Measurements from ENCODE around the gene LRRC56. TPM values are rescaled to one million over a fixed set of nuclear protein-coding genes. Genes with fewer than 3 reads are reported as not detected.
A peak's percentile ranks its signal among the peaks of the same experiment; 100 is the strongest.

LRRC56 gene
- polyA plus RNA-seq, 2 of the 4 experiments (the other 2 are of a cell fraction) = 0.32 to 1.0 TPM

- peak; percentile 74 to 94 for ATAC-seq
- 25% methylated on average over 16 of the region's 97 CpGs for WGBS (ENCODE audit: missing lambda C conversion rate)
- FAIRE-seq = no peak
- H3K27ac ChIP-seq = peak within 1 kb of the TSS; percentile 95 to 98
- POLR2A ChIA-PET = interaction anchor here (0.8 to 1.2 kb wide), 5 partner anchors 9 to 329 kb away, joined by 3 to 4 read pairs (median 4); partner anchors contain the start of genes BET1L, PHRF1 and RIC8A
- H3K4me3 ChIP-seq = peak within 1 kb of the TSS; percentile 89
- CTCF ChIA-PET = interaction anchor here (0.7 to 5.8 kb wide), 5 partner anchors 9 to 20 kb away, joined by 3 to 40 read pairs (median 5); no protein-coding TSS in a partner anchor
- peaks cover 12% of the 10 kb centered on the region for H3K4me1 ChIP-seq
- no peaks in the 10 kb centered on the region for H3K9me3 ChIP-seq
- peak within 1 kb of the TSS; percentile 97 for H3K4me2 ChIP-seq
- peak; percentile 95 to 99 for DNase-seq (ENCODE audit: low read depth in 1 of 2, low spot score in 1 of 2)
- TF ChIP-seq EHF (CRISPR knock-in tag; IDR thresholded peaks at IDR 0.05) = no peak
- TF ChIP-seq POLR2AphosphoS2 (conservative IDR thresholded peaks at IDR 0.05; ENCODE audit: low read length) = no peak
- no peak for TF ChIP-seq HOXA7 (CRISPR knock-in tag; IDR thresholded peaks at IDR 0.05)
- TF ChIP-seq, protein P1, sequence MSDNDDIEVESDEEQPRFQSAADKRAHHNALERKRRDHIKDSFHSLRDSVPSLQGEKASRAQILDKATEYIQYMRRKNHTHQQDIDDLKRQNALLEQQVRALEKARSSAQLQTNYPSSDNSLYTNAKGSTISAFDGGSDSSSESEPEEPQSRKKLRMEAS (IDR thresholded peaks at IDR 0.05) = 0 out of 2 replicates have a peak, but pooled peaks have one; percentile 24
- TF ChIP-seq POLR2A (IDR thresholded peaks at IDR 0.05; ENCODE audit: low read length) = peak; percentile 79
- peak; percentile 79 for TF ChIP-seq PHF8 (IDR thresholded peaks at IDR 0.05; ENCODE audit: borderline replicate concordance, low read depth)
- TF ChIP-seq FOSB (CRISPR knock-in tag; IDR thresholded peaks at IDR 0.05) = no peak
- no peak for TF ChIP-seq ZSCAN20 (CRISPR knock-in tag; IDR thresholded peaks at IDR 0.05)
- peak; percentile 98 for TF ChIP-seq PBX3 (IDR thresholded peaks at IDR 0.05)
- no peak for TF ChIP-seq ATOH8 (CRISPR knock-in tag; IDR thresholded peaks at IDR 0.05; ENCODE audit: low read depth)
- TF ChIP-seq RNF2 (IDR thresholded peaks at IDR 0.05; ENCODE audit: borderline replicate concordance, low read depth) = 0 out of 2 replicates have a peak, but pooled peaks have one; percentile 36
- TF ChIP-seq JUN (IDR thresholded peaks at IDR 0.05) = peak in 1 of 2 experiments; percentile 85; a peak in 2 of 5 replicates
- TF ChIP-seq CBX2 (IDR thresholded peaks at IDR 0.05; ENCODE audit: borderline replicate concordance, low read depth) = no peak
- peak; percentile 86; the same call in 2 of the 3 replicates for TF ChIP-seq BCL3 (IDR thresholded peaks at IDR 0.05)
- no peak for TF ChIP-seq USF2 (IDR thresholded peaks at IDR 0.05)
- TF ChIP-seq, protein P2, sequence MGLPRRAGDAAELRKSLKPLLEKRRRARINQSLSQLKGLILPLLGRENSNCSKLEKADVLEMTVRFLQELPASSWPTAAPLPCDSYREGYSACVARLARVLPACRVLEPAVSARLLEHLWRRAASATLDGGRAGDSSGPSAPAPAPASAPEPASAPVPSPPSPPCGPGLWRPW (IDR thresholded peaks at IDR 0.05) = no peak
- TF ChIP-seq CHD2 (IDR thresholded peaks at IDR 0.05; ENCODE audit: low read length, partially characterized antibody) = no peak
- no peak for TF ChIP-seq EP300 (IDR thresholded peaks at IDR 0.05)
Measured at GRCh38 chr11:535519-536454, 1.5 kb upstream of the LRRC56 start, which contains the start of gene HRAS. HRAS (minus strand) TSS chr11:535576.

- ATAC-seq (no peak), FAIRE-seq (no peak), DNase-seq (ENCODE audit: low read depth in 1 of 2, low spot score in 1 of 2) (no peak)
- POLR2A ChIA-PET = no interaction called here
- H3K27ac ChIP-seq = no peak overlapping the region
- H3K4me3 ChIP-seq = no peak overlapping the region
- H3K4me2 ChIP-seq = no peak overlapping the region
- 86% methylated on average over 15 of the region's 19 CpGs for WGBS (ENCODE audit: missing lambda C conversion rate)
- peaks cover 12% of the 10 kb centered on the region for H3K4me1 ChIP-seq
- no peaks in the 10 kb centered on the region for H3K9me3 ChIP-seq
- CTCF ChIA-PET = interaction anchor here (1.3 kb wide), 1 partner anchor 20 kb away, joined by 3 read pairs; no protein-coding TSS in a partner anchor
- TF ChIP-seq ZNF302 (CRISPR knock-in tag; IDR thresholded peaks at IDR 0.05) = no peak
- TF ChIP-seq HOXA7 (CRISPR knock-in tag; IDR thresholded peaks at IDR 0.05) = no peak
- TF ChIP-seq, protein P3, sequence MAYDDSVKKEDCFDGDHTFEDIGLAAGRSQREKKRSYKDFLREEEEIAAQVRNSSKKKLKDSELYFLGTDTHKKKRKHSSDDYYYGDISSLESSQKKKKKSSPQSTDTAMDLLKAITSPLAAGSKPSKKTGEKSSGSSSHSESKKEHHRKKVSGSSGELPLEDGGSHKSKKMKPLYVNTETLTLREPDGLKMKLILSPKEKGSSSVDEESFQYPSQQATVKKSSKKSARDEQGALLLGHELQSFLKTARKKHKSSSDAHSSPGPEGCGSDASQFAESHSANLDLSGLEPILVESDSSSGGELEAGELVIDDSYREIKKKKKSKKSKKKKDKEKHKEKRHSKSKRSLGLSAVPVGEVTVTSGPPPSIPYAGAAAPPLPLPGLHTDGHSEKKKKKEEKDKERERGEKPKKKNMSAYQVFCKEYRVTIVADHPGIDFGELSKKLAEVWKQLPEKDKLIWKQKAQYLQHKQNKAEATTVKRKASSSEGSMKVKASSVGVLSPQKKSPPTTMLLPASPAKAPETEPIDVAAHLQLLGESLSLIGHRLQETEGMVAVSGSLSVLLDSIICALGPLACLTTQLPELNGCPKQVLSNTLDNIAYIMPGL (CRISPR knock-in tag; IDR thresholded peaks at IDR 0.05; ENCODE audit: borderline replicate concordance) = no peak
- peak; percentile 36 for TF ChIP-seq MAFK (IDR thresholded peaks at IDR 0.05; ENCODE audit: partially characterized antibody)
Measured at GRCh38 chr11:537622-538430, 499 bp downstream of the LRRC56 start.
